Dendritic cell treated with granulocyte-macrophage colony-stimulating factor and Interleukin-4, amounts not matched to agents 40 ng/mL and 50 ng/mL, for 4 days (primary cell): ENCODE measurements around the gene SYCE1.
"Not testable (repeated sequence)": the region's sequence is repeated elsewhere in the genome, so short reads cannot be mapped to it uniquely, and the experiment has no call there.

Experiments used
- H3K27ac Mint-ChIP-seq: one replicate; pipeline ENCODE4 v1.8.0; 2022; ENCODE audit warnings: mild to moderate bottlenecking, mixed read lengths
- H3K27me3 Mint-ChIP-seq: one replicate; pipeline ENCODE4 v1.8.0; 2022; ENCODE audit warnings: mild to moderate bottlenecking, mixed read lengths
- H3K36me3 Mint-ChIP-seq: one replicate; pipeline ENCODE4 v1.8.0; 2022; ENCODE audit warnings: low read depth, mixed read lengths
- H3K4me1 Mint-ChIP-seq: one replicate; pipeline ENCODE4 v1.8.0; 2022; ENCODE audit warnings: low read depth, mixed read lengths
- H3K4me3 Mint-ChIP-seq: one replicate; pipeline ENCODE4 v1.8.0; 2022; ENCODE audit warnings: mild to moderate bottlenecking, moderate library complexity, mixed read lengths
- H3K9me3 Mint-ChIP-seq: one replicate; pipeline ENCODE4 v1.8.0; 2022; ENCODE audit warnings: mixed read lengths
- intact Hi-C: fragments of 100-400 bp; cut with micrococcal nuclease; formaldehyde crosslinking; loops from one replicate; pipeline ENCODE4 v1.15.0; 2022

SYCE1 gene

DNA sequence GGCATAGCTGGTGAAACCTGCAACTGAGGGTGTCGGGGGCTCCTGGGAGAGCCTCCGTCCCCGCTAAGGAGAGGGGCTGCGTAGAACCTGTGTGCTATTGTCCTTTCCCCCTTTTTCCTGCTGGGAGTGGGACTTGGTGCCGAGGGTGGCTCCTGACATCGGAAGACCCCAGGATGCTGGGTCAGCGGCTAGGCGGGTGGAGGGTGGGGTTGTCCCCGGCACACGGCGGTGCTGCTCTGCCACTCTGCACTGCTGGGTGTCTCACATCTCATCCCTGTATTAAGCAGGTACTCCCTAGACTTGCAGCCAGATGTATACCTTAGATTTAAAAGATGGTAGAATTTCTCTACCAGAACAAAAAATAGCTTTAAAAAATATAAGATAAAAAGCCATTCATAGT lies 6.7 kb upstream of the SYCE1 start:
- H3K4me1 Mint-ChIP-seq, H3K36me3 Mint-ChIP-seq, H3K27ac Mint-ChIP-seq, H3K4me3 Mint-ChIP-seq: not testable (repeated sequence)
- peaks cover 19% of the 10 kb centered on the region for H3K27me3 Mint-ChIP-seq
- intact Hi-C loops: loop anchor here (5.0 kb wide), 1 partner anchor 130 kb away; no protein-coding TSS in a partner anchor
- peaks cover 39% of the 10 kb centered on the region for H3K9me3 Mint-ChIP-seq

DNA sequence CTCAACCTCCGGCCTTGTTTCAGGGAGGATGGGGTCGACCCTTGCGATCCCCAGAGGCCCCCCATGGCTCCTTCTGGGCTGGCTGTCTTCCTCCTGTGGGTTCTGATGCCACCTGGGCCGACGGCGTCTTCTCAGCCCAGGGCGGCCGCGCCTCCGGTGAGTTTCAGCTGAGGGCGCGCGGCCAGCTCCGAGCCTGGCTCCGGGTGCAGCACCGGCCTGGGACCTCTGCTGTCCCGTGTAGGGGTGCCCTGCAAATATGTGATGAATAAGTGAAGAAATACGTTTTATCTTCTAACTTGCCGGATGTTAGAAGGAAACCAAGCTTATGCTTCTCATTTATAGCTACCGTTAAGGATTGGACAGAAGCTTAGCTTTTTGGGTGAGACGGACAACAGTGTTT lies 4.4 kb upstream of the SYCE1 start:
- peaks cover 28% of the 10 kb centered on the region for H3K27me3 Mint-ChIP-seq
- peaks cover 52% of the 10 kb centered on the region for H3K9me3 Mint-ChIP-seq
- not testable (repeated sequence) for H3K4me1 Mint-ChIP-seq, H3K27ac Mint-ChIP-seq, H3K36me3 Mint-ChIP-seq, H3K4me3 Mint-ChIP-seq
- intact Hi-C loops: loop anchor here (5.0 kb wide), 1 partner anchor 128 kb away; no protein-coding TSS in a partner anchor

DNA sequence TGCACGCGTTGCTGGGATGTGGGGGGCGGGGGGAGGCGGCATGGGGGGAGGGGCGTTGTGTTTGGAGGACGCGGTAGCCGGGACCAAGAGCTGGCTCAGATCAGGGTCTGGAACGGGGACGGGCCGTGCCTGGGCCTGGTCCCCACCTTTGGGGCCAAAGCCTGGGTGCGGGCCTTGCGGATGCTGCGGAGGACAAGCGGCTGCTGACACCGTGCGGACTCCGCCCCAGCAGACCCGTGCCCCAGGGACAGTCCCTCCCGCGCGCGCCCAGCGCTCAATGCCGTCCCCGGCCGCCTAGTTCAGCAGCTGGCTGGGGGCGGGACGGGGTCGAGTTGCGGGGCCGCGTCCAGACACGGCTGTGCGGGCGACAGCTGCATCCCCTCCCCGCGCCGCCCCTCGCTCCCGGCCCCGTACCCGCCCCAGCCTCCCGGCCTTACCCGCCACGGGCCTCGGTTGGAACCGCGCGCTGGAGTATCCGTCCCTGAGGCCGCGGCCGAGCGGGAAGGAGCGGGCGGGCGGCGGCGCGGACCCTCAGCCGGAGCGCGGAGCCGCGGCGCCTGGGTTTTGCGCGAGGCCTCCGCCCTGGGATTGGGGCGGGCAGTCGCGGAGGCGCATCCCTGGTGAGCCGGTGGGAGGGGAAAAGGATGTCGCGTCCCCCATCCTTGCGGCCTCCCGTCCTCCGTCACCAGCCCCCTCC lies 3.6 kb upstream of the SYCE1 start:
- H3K27ac Mint-ChIP-seq, H3K36me3 Mint-ChIP-seq, H3K4me1 Mint-ChIP-seq, H3K4me3 Mint-ChIP-seq, intact Hi-C loops: not testable (repeated sequence)
- Mint-ChIP-seq H3K27me3 (peaks cover 30% of the 10 kb centered on the region), H3K9me3 (peaks cover 53% of the 10 kb centered on the region)

GRCh38 chr10:133568287-133568614 lies 2.9 kb upstream of the SYCE1 start:
- Mint-ChIP-seq H3K27ac (no peak overlapping the region), H3K4me1 (no peaks in the 10 kb centered on the region), H3K36me3 (no peaks in the 10 kb centered on the region)

DNA sequence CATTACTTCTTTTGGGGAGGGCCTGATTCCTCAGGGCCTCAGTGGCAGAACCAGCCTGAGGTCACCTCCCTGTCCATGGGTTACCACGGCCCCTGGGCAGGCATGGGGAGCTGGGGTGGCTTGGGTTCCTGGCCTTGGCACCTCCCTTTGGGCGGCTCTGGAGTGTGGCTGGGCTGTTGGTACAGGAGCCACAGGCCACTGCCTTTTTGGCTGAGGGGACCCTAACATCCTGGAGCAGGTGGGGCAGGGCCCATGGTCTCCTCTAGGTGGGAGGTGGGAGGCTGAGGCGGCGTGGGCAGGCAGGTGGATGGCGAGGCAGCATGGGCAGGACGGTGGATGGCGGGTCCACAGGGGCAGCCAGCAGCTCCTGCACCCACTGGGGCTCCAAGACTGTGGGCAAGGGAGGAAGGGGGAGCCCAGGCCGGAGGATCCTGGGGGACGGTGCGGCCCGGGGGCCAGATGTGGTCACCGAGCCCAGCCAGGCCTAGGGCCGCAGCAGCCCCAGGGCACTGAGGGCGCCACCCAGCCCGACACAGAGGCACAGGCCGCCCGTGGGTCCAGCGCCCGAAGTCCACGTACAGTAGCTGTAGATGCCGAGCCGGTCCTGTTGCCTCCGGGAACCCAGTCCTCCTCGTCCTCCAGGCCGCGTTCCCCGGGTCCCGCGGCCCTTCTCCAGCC lies 2.4 kb upstream of the SYCE1 start:
- H3K36me3 Mint-ChIP-seq: no peaks in the 10 kb centered on the region
- no peak overlapping the region for H3K27ac Mint-ChIP-seq
- peaks cover 24% of the 10 kb centered on the region for H3K27me3 Mint-ChIP-seq
- intact Hi-C loops: no loop called here
- H3K4me1 Mint-ChIP-seq: no peaks in the 10 kb centered on the region
- H3K9me3 Mint-ChIP-seq: peaks cover 41% of the 10 kb centered on the region
- no peak overlapping the region for H3K4me3 Mint-ChIP-seq

More at GRCh38 chr10:133568287-133568614, 2.9 kb upstream of the SYCE1 start:
- Mint-ChIP-seq H3K27me3 (peaks cover 27% of the 10 kb centered on the region), H3K4me3 (no peak overlapping the region), H3K9me3 (peaks cover 46% of the 10 kb centered on the region)
- intact Hi-C loops: no loop called here

DNA sequence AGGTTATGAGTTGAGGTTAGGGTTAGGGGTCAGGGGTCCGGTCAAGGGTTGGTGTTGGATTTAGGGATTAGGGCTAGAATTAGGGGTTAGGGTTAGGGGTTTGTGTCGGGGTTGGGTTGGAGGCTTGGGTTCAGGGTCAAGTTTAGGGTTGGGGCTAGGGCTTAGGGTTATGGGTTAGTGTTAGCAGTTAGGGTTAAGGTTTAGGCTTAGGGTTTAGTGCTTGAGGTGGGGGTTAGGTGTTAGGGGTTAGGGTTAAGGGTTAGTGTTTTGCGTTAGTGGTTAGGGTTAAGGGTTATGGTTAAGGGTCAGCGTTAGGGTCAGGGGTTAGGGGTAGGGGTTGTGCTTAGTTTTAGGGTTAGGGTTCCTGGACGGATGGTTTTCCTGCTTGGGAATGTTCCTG lies 1.7 kb upstream of the SYCE1 start:
- H3K27me3 Mint-ChIP-seq: peaks cover 24% of the 10 kb centered on the region
- H3K9me3 Mint-ChIP-seq: peaks cover 38% of the 10 kb centered on the region
- no peaks in the 10 kb centered on the region for H3K4me1 Mint-ChIP-seq
- intact Hi-C loops: no loop called here
- H3K27ac Mint-ChIP-seq: no peak overlapping the region
- no peak overlapping the region for H3K4me3 Mint-ChIP-seq
- no peaks in the 10 kb centered on the region for H3K36me3 Mint-ChIP-seq

- intact Hi-C loops: no loop called here
- Mint-ChIP-seq H3K4me1 (no peaks in the 10 kb centered on the region), H3K36me3 (no peaks in the 10 kb centered on the region), H3K9me3 (peaks cover 38% of the 10 kb centered on the region), H3K27me3 (peaks cover 25% of the 10 kb centered on the region), H3K27ac (no peak overlapping the region), H3K4me3 (no peak overlapping the region)
Observed at GRCh38 chr10:133564816-133565215, 567 bp downstream of the SYCE1 start.

DNA sequence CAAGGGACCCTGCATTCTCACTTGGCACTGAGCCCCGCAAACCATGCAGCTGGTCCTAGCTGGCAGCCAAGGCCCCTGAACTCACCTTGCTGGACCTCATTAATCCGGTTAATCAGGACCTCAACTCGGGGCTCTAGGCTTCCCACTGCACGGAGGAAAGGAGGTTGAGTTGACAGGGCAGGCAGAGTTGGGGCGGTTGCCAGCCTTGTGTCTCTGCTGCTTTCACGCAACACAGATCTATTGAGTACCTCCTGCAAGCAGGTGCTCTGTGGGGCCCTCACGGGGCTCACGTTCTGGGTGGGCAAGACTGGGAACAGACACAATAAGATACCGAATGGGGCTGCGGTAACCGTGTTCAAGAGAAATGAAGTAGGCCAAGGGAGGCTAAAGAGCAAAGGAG lies 6.2 kb downstream of the SYCE1 start:
- no peak overlapping the region for H3K4me3 Mint-ChIP-seq
- no peaks in the 10 kb centered on the region for H3K9me3 Mint-ChIP-seq
- no peaks in the 10 kb centered on the region for H3K4me1 Mint-ChIP-seq
- H3K36me3 Mint-ChIP-seq: no peaks in the 10 kb centered on the region
- H3K27ac Mint-ChIP-seq: no peak overlapping the region
- peaks cover 15% of the 10 kb centered on the region for H3K27me3 Mint-ChIP-seq
- intact Hi-C loops: no loop called here

GRCh38 chr10:133557381-133557780 lies 8.0 kb downstream of the SYCE1 start:
- Mint-ChIP-seq H3K27me3 (peaks cover 15% of the 10 kb centered on the region), H3K4me1 (no peaks in the 10 kb centered on the region), H3K27ac (no peak overlapping the region), H3K9me3 (no peaks in the 10 kb centered on the region), H3K4me3 (no peak overlapping the region), H3K36me3 (no peaks in the 10 kb centered on the region)
- intact Hi-C loops: no loop called here

GRCh38 chr10:133555521-133555920 lies 9.9 kb downstream of the SYCE1 start:
- Mint-ChIP-seq H3K27ac (no peak overlapping the region), H3K27me3 (peaks cover 9% of the 10 kb centered on the region), H3K36me3 (no peaks in the 10 kb centered on the region), H3K4me1 (no peaks in the 10 kb centered on the region), H3K4me3 (no peak overlapping the region), H3K9me3 (no peaks in the 10 kb centered on the region)
- intact Hi-C loops: no loop called here

- Mint-ChIP-seq H3K36me3 (no peaks in the 10 kb centered on the region), H3K27me3 (peaks cover 11% of the 10 kb centered on the region), H3K4me1 (no peaks in the 10 kb centered on the region), H3K27ac (no peak overlapping the region), H3K4me3 (no peak overlapping the region), H3K9me3 (no peaks in the 10 kb centered on the region)
- intact Hi-C loops: no loop called here
Observed at GRCh38 chr10:133554600-133554999, 10.8 kb downstream of the SYCE1 start.

DNA sequence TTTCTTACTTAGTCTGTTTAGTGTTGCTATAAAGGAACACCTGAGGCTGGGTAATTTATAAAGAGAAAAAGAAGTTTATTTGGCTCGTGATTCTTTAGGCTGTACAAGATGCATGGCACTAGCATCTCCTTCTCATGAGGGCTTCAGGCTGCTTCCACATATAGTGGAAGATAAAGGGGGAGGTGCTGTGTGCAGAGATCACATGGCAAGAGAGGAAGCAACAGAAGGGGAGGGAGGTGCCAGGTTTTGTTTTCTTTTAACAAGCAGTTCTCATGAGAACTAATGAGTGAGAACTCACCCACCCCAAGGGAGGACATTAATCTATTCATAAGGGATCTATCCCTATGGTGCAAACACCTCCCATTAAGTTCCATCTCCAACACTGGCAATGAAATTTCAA lies 20.9 kb downstream of the SYCE1 start:
- H3K27ac Mint-ChIP-seq: no peak overlapping the region
- peaks cover 17% of the 10 kb centered on the region for H3K9me3 Mint-ChIP-seq
- H3K4me3 Mint-ChIP-seq: no peak overlapping the region
- intact Hi-C loops: no loop called here
- H3K36me3 Mint-ChIP-seq: no peaks in the 10 kb centered on the region
- H3K27me3 Mint-ChIP-seq: peaks cover 7% of the 10 kb centered on the region
- H3K4me1 Mint-ChIP-seq: peaks cover 6% of the 10 kb centered on the region

DNA sequence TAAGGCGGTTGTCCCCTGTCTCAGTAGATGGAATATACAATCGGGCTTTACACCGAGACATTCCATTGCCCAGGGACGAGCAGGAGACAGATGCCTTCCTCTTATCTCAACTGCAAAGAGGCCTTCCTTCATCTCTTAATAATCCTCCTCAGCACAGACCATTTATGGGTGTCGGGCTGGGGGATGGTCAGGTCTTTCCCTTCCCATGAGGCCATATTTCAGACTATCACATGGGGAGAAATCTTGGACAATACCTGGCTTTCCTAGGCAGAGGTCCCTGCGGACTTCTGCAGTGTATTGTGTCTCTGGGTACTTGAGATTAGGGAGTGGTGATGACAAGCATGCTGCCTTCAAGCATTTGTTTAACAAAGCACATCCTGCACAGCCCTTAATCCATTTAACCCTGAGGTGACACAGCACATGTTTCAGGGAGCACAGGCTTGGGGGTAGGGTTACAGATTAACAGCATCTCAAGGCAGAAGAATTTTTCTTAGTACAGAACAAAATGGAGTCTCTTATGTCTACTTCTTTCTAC lies 23.9 kb downstream of the SYCE1 start:
- H3K36me3 Mint-ChIP-seq, H3K27me3 Mint-ChIP-seq, H3K4me3 Mint-ChIP-seq, H3K4me1 Mint-ChIP-seq, intact Hi-C loops, H3K27ac Mint-ChIP-seq, H3K9me3 Mint-ChIP-seq: not testable (repeated sequence)

DNA sequence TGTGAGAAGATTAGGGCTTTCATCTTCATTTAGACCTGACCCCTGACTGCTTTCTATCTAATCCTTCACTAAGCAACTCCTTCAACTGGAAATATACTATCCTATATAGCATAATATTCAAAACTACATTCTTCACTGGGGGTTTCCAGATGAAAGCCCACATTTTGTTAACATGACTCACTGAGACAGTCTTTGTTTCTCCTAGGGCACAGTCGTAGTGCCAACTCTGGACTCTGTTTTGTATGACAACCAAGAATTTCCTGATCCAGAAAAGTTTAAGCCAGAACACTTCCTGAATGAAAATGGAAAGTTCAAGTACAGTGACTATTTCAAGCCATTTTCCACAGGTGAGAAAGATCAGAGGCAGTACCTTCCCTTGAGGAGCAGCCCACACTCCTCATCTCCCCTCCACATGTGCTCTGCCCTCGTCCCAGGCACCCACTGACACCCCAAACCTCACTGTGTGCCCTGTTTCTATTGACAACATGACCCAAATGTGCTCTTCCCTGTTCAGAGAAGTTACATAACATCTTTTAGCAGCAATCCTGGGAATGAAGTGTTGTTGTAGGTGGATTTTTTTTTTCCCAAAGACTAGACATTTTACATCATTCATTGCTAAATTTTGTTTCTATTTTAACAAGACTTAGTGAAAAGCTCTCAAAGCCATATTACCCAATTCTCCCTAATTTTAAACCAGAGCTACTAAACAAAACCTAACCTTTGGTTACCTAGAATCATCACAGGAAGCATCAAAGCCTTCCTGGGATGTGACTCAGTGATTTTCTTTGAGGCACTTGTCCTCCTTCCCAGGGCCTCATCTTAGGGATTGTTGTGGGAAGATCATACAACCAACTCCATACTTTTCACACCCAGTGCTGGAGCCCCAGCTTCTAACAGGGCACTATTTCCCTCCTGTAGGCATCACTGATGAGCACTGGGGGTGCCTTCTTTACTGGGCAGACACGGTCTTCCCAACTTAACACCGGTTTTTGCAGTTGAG lies 27.5 kb downstream of the SYCE1 start:
- Mint-ChIP-seq H3K27me3 (peaks cover 18% of the 10 kb centered on the region), H3K36me3 (no peaks in the 10 kb centered on the region), H3K4me1 (no peaks in the 10 kb centered on the region), H3K9me3 (no peaks in the 10 kb centered on the region), H3K4me3 (no peak overlapping the region), H3K27ac (no peak overlapping the region)
- intact Hi-C loops: no loop called here
